Muscle of leg (tissue), 11 donors: ENCODE data around the gene PIP5K1B. TPM values are rescaled to one million over a fixed set of nuclear protein-coding genes. Genes with fewer than 3 reads are reported as not detected.

Source experiments
- DNase-seq: peaks from one replicate; pipeline ENCODE4 v3.0.0; 2013
- H3K27ac ChIP-seq: one replicate; pipeline ENCODE4 v1.5.1; 2013; ENCODE audit warnings: mild to moderate bottlenecking, low read length, control low read depth
- H3K27me3 ChIP-seq: one replicate; pipeline ENCODE4 v1.6.1; 2013; ENCODE audit warnings: low read length; ENCODE audit not compliant: control insufficient read depth, insufficient read depth
- H3K36me3 ChIP-seq: one replicate; pipeline ENCODE4 v1.6.1; 2013; ENCODE audit warnings: low read length; ENCODE audit not compliant: control insufficient read depth, insufficient read depth
- H3K4me1 ChIP-seq: one replicate; pipeline ENCODE4 v1.6.1; 2013; ENCODE audit warnings: low read length; ENCODE audit not compliant: control insufficient read depth, insufficient read depth
- H3K4me3 ChIP-seq: one replicate; pipeline ENCODE4 v1.5.1; 2013; ENCODE audit warnings: low read length, control low read depth
- H3K9me3 ChIP-seq: replicated peaks from 2 replicates; pipeline ENCODE4 v1.6.1; 2013; ENCODE audit warnings: low read depth, low read length; ENCODE audit not compliant: control insufficient read depth
- WGBS: methylation state at CpG from one replicate; pipeline ENCODE4 v1.1.5; 2013; ENCODE audit warnings: missing lambda C conversion rate; ENCODE audit not compliant: insufficient coverage; 5-methylcytosine and 5-hydroxymethylcytosine counted together
- polyA plus RNA-seq, 8 donors: library from polyadenylated mRNA; unstranded; fragments of 120-200 nt; gene quantifications; one replicate each; pipeline versions ENCODE4 v1.2.1 to v1.2.3, GENCODE V29; 2013; ENCODE audit warnings: inconsistent platforms in 1 of 8, low replicate concordance in 1 of 8; ENCODE audit not compliant: insufficient read length in 8 of 8, insufficient read depth in 1 of 8
- total RNA-seq: library from RNA; stranded (reverse); fragments of 120-200 nt; gene quantifications from one replicate; pipeline ENCODE4 v1.2.4, GENCODE V29; 2013

The PIP5K1B gene
- total and polyA plus RNA-seq, 9 donors: 0.91 to 3.1 (median 1.3) TPM

- DNase-seq: no peak
- WGBS: no CpG with 5 or more reads among the region's 2 CpGs
- Histone ChIP-seq H3K4me1 (no peaks in the 10 kb centered on the region), H3K36me3 (no peaks in the 10 kb centered on the region), H3K27me3 (no peaks in the 10 kb centered on the region), H3K27ac (no peak overlapping the region), H3K4me3 (no peak overlapping the region), H3K9me3 (no peaks in the 10 kb centered on the region)
These were observed 55.8 kb downstream of the PIP5K1B start for GRCh38 chr9:68760674-68761333.

- Histone ChIP-seq H3K36me3 (no peaks in the 10 kb centered on the region), H3K27me3 (no peaks in the 10 kb centered on the region), H3K4me3 (no peak overlapping the region), H3K4me1 (no peaks in the 10 kb centered on the region), H3K27ac (no peak overlapping the region), H3K9me3 (no peaks in the 10 kb centered on the region)
- DNase-seq: no peak
- WGBS: 83% methylated on average over 1 of the region's 4 CpGs
These were observed 57.5 kb downstream of the PIP5K1B start for GRCh38 chr9:68762570-68762969.

GRCh38 chr9:68763104-68763503 is 58.1 kb downstream of the PIP5K1B start:
- DNase-seq: no peak
- no peak overlapping the region for H3K27ac ChIP-seq
- H3K4me3 ChIP-seq: no peak overlapping the region
- H3K9me3 ChIP-seq: no peaks in the 10 kb centered on the region
- no CpG with 5 or more reads among the region's 3 CpGs for WGBS
- no peaks in the 10 kb centered on the region for H3K36me3 ChIP-seq
- H3K27me3 ChIP-seq: no peaks in the 10 kb centered on the region
- no peaks in the 10 kb centered on the region for H3K4me1 ChIP-seq

- no peak overlapping the region for H3K27ac ChIP-seq
- DNase-seq: no peak
- no peaks in the 10 kb centered on the region for H3K9me3 ChIP-seq
- WGBS: no CpG with 5 or more reads among the region's 3 CpGs
- H3K4me1 ChIP-seq: no peaks in the 10 kb centered on the region
- no peak overlapping the region for H3K4me3 ChIP-seq
- no peaks in the 10 kb centered on the region for H3K36me3 ChIP-seq
- H3K27me3 ChIP-seq: no peaks in the 10 kb centered on the region
These were observed 63.6 kb downstream of the PIP5K1B start for GRCh38 chr9:68768619-68769018.

GRCh38 chr9:68769852-68770251 is 64.8 kb downstream of the PIP5K1B start:
- Histone ChIP-seq H3K27ac (no peak overlapping the region), H3K36me3 (no peaks in the 10 kb centered on the region), H3K4me3 (no peak overlapping the region), H3K9me3 (no peaks in the 10 kb centered on the region), H3K4me1 (no peaks in the 10 kb centered on the region), H3K27me3 (no peaks in the 10 kb centered on the region)
- DNase-seq: no peak
- WGBS: 91% methylated on average over 3 of the region's 5 CpGs

- H3K9me3 ChIP-seq: no peaks in the 10 kb centered on the region
- WGBS: no CpG with 5 or more reads among the region's 1 CpG
- no peak for DNase-seq
- no peaks in the 10 kb centered on the region for H3K4me1 ChIP-seq
- no peak overlapping the region for H3K4me3 ChIP-seq
- no peaks in the 10 kb centered on the region for H3K36me3 ChIP-seq
- H3K27me3 ChIP-seq: no peaks in the 10 kb centered on the region
- H3K27ac ChIP-seq: no peak overlapping the region
These were observed 66.3 kb downstream of the PIP5K1B start for GRCh38 chr9:68771376-68771775.

- WGBS: 60% methylated on average over 1 of the region's 5 CpGs
- Histone ChIP-seq H3K4me1 (peaks cover 4% of the 10 kb centered on the region), H3K27me3 (no peaks in the 10 kb centered on the region), H3K4me3 (no peak overlapping the region), H3K9me3 (no peaks in the 10 kb centered on the region), H3K36me3 (no peaks in the 10 kb centered on the region), H3K27ac (no peak overlapping the region)
- no peak for DNase-seq
These were observed 70.1 kb downstream of the PIP5K1B start for GRCh38 chr9:68775003-68775730.

- no peaks in the 10 kb centered on the region for H3K36me3 ChIP-seq
- H3K9me3 ChIP-seq: no peaks in the 10 kb centered on the region
- WGBS: no CpG with 5 or more reads among the region's 2 CpGs
- H3K4me1 ChIP-seq: peaks cover 14% of the 10 kb centered on the region
- H3K4me3 ChIP-seq: no peak overlapping the region
- DNase-seq: no peak
- H3K27ac ChIP-seq: no peak overlapping the region
- H3K27me3 ChIP-seq: no peaks in the 10 kb centered on the region
These were observed 72.2 kb downstream of the PIP5K1B start for GRCh38 chr9:68777070-68777763.

GRCh38 chr9:68778635-68779034 is 73.6 kb downstream of the PIP5K1B start:
- Histone ChIP-seq H3K27ac (no peak overlapping the region), H3K27me3 (no peaks in the 10 kb centered on the region), H3K4me1 (peaks cover 14% of the 10 kb centered on the region), H3K4me3 (no peak overlapping the region), H3K36me3 (no peaks in the 10 kb centered on the region), H3K9me3 (no peaks in the 10 kb centered on the region)
- 86% methylated on average over 5 of the region's 5 CpGs for WGBS
- no peak for DNase-seq
